Activated T-helper 1 cell treated with Interleukin-2 at 50 U/mL for 16 hours (primary cell): ENCODE results near the gene KMO.

Source experiments
- DNase-seq: peaks from one replicate; pipeline ENCODE4 v3.0.0-alpha.2; 2020; ENCODE audit warnings: low read depth

KMO gene

GRCh38 chr1:241532162-241532531 is at the start of gene KMO:
Gene KMO (plus strand): TSS chr1:241532378. CDS start chr1:241532445, 67 bp downstream.
- no peak for DNase-seq

- DNase-seq, result no peak
Observed at GRCh38 chr1:241482761-241483250, 49.4 kb upstream of the KMO start.

DNA sequence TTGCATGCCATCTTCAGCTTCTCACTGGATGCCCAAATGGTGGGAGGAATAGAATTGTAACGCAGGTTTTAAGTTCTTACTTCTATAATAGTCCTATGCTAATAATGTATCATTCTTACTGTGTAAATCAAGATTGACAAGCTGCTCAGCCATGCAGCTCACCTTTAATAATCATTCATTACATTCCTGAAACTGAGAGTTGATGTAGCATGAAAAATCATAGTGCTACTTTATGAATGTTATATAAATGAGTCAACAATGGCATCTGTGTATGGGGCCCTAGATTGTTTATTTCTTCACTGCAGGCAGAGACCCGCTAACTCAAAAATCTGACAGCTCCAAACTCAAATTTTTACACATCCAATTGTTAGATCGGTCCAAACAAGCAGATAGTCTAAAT is 47.0 kb upstream of the KMO start:
- DNase-seq, result no peak

DNA sequence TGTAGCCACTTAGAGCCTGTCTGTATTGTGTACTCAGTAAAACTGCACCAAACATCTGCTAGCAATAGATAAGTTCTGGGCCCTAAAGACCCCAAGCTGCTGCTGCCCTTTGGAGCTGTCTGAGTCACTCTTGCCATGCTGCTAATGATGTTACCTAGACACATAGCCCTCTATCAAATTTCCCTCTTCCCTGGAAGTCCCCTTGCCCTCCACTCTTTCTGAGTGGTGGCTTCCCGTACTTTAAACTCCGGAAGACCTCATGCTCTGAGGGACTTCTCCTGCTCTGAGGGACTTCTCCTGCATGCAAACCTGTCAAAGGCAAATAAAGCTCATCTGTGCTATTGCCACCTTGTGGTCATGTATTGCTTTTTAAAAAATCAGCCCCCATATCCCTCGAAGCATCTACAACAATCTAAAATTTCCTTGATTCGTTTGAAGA is 46.6 kb upstream of the KMO start:
- DNase-seq, result no peak

- no peak for DNase-seq
Observed at GRCh38 chr1:241488739-241489138, 43.4 kb upstream of the KMO start.

DNA sequence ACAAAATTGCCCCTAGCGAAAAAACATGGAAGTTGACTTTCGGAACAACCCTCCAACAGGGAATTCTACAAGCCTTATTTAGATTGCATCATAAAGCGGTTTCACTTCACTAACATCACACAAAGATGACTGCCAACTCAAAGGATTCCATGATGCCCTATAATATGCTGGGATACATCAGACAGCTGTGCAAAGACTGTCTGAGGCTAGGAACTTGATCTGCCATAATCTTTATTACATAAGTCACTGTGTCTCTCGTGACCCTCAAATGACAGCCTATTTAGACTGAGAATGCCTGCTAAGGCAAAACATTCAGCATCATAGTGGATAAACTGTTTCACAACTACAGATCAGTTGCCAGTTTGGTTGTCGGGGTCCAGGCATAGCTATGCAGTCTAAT is 36.4 kb upstream of the KMO start:
- DNase-seq, result no peak

- DNase-seq, result no peak
Observed at GRCh38 chr1:241499910-241500309, 32.3 kb upstream of the KMO start.

DNA sequence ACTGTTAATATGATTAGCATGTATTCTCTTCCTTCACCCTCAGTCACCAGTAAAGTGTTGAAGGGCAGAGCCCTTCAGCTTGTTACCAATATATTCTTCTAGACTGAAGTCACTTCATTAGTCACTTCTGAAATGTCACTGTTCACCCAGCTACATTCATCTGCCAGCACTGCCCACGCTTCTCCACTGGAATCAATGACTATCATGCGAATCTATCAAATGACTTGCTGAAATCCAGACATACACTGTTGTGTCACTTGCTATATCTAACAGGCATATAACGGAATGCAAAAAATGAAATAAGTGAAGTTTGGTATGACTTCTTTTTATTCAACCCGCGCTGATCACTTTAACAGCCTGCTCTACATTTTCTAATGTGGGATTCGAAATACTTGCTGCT is 28.7 kb upstream of the KMO start:
- no peak for DNase-seq

- DNase-seq, result no peak
Observed at GRCh38 chr1:241507189-241507863, 24.9 kb upstream of the KMO start.

DNA sequence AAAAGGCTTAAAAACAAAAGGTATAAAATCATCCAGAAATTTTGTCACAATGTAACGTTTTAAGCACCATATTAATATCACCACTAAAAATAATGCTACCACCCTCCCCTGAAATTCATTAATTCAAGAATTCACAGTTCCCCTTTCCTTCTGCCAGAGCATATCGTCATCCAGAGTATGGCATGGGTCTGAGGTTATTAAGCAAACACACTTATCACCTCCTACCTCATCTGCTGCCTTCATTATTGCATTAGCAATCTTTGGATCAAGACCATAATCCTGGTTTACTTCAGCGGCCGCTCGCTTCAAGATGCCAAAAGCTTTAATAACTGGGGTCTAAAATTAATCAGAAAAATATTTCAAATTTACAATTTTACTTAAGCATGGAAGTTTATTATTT is 18.8 kb upstream of the KMO start:
- DNase-seq, result no peak

DNA sequence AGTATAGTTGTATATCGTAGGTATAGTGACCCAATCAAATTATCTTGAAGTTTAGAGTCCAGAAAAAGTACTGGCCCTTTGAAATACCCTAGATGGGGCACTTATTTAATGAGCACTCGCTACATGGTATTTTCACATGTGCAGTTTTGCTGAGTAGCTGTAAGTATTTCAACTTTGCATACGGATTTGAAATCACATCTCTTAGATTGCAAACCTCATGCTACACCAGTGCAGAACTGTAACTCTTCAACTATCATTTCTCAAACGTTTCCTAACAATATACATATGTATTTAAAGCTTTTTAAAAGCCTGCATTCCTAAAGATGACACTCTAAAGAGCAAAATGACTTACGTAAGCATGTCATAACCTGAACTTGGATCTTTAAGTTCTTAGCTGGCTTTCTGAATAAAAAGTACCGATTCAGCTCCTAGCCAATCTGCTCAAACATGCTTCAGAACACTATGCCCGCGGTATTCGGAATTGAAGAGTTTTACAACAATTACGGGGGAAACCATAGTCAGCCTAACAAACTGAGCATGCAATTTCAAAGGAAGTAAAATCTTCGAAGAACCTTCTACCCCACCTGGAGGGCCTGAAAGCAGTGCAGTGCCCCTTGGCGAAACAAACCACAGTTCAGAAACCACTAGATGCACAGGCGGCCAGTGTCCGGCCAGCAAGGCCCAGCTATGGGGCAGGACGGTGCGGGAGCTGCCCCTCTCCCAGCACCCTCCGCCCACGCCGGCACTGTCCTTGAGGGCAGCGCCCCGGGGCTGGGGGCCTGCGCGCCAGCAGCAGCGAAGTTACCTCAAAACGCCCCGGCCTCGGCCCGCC is 13.5 kb upstream of the KMO start:
- DNase-seq, result no peak

DNA sequence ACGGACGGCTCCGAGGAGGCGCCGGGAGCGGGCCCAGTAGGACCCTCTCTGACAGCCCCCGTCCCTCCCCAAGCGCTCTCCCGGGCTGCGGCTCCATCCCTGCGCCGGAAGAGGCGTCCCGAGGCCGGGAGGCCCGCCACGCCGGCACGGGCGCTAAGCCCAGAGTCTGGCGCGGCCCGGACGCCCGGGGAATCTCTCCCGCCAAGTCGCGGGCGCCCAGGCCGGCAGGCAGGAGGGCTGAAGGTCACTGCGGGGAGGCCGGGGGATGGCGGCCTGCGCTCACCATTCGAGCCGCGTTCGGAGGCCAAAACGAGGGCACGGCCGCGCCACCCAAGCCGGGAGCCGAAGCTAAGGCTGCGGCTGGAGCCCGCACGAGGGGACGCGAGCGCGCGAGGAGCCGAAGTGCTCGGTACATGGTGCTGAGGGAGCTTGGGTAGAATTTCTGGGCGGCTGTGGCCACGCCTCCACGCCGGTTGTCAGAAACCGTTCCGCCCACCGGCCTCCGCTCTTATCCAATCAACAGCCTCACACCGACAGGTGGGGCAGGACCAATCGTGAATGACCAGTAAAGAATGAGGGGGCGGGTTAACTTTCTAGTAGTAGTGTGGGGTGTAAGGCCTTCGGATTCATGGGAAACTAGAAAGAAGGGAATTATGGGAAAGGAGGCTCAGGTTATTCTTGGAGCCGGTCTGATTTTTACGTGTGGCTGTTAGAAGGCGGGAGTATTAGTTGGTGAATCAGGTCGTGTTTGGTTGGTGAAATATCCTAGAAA is 12.7 kb upstream of the KMO start, which contains the start of gene FH:
Gene FH (minus strand): TSS at position 448 of the 772 bp plus-strand sequence. CDS start 33 bp downstream, at position 415.
- DNase-seq, result peak; percentile 87

DNA sequence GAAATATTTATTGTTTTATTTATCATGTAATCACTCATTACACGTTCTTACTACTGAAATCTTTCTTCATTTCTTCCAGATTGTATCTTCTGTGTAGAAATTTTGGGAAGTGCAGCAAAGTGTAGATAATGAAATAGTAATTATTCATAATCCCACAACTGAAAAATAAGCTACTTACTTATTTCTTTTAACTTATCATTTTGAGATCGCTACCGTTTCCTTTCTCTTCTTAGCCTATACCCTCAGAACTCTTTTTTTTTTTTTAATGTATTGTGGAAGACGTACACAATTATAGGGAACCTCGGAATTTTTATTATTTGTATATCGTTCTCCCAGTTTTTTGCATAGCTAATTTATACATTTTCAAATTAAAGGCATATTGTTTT is 12.1 kb upstream of the KMO start:
- no peak for DNase-seq

DNA sequence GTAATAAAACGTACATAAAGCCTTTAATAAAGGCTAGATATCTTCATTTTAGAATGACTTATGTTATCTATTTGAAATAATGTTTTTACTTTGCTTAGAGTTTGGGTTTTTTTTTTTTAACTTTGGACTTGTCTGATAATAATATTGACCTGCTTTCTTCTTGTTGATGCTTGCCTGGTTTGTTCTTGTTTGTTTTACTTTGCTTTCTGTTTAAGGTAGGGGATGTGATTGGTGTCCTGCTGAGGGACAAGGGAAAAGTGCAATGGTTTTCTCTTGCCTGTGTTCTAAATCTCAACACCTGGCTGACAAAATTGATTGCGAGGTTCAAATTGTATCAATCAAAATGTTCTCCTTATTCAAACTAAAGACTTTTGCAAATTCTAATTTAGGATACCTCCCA is 10.5 kb upstream of the KMO start:
- DNase-seq, result no peak

DNA sequence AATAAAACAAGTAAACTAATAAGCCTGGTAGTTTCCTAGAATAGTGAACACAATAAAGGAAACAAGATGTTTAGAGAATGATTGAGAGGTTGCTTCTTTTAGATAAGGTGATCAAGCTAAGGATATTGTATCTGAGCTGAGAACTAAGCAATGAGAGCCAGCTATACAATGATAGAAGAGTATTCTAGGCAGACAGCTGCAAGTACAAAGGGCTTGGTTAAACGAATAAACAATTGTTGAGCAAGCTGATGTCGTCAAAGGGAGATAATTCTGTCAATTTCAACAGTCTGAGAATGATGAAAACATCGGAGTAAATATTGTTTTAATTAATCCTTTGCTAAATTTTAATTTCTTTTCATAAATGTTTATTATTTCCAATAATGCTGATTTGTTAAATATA is 7.2 kb upstream of the KMO start:
- DNase-seq, result no peak

DNA sequence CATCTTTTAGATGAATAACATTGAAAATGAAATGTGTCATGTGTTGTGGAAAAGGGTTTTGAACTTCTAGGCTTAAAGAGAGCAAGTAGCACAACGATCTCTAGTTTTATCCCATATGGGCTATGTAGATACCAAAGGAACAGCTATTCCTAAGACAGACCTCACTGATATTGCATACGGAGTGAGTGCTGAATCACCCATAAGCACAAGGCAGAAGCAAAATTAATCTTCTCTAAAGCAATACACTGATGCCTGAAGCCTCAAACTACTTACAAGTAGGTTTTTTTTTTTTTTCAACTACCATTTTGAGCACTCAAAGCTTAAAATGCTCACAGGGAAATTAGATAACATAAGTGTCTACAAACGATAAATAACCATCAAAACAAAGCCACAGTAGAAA is 5.0 kb upstream of the KMO start:
- no peak for DNase-seq

DNA sequence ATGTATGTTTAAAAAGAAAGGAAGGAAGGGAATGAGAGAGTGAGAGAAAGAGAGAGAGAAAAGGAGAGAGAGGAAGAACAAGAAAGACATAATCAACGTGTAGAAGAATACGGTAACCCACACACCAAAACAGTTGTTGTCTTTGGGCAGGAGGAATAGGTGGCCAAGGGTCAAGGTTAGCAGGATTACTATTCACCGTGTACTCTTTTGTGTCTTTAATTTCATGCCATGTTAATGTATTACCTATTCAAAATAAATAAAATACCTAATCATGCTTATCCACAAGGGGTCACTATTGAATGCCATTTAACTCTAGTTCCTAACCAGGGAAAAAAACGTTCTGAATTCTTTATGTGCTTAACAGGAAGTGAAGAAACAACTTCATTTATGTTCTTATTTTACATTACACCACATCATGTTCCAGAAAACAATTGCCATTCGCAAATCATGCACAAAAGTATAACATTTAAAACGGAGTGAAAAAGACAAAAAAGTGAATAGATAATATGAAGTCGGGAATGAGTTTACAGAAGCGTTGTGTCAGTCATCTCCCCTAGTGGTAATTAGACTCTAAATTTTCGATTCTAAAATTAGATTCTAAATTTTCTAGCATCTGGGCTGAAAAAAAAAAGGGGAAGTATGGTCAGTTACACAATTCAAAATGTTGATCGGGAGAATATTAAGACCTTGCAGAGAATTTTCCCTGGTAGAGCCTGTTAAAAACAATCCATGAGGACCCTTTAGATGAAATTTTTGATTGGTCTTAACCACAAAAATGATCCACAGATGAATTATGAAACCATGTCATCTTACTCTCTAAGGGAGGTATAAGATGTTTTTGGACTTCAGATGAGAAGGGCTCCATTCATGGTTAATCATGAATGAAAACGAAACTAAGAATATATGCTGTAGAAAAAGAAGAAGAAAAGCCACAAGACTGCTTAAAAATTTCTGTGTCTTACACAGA is 700 bp upstream of the KMO start:
- DNase-seq, result no peak

- DNase-seq, result no peak
Observed at GRCh38 chr1:241532864-241533263, 686 bp downstream of the KMO start.

GRCh38 chr1:241533326-241534115 is 1.3 kb downstream of the KMO start:
- DNase-seq, result no peak

GRCh38 chr1:241536304-241536703 is 4.1 kb downstream of the KMO start:
- no peak for DNase-seq

DNA sequence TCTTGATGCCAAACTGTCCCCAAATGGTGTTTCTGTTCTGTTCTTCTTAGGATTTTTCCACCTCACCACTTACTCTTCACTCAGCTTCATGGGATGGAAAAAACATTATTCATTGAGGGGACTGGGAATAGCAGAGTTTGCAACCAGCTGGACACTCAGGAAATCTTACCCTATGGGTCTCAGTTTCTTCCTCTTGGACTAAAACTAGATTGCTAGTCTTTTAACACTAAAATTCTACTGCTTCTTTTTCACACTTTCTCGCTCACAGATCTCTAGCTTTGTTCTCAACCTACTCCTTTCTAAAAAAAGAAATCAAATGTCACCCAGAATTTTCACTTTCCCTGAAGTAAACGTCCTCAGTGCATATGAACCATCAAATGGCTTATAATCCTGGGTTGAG is 4.8 kb downstream of the KMO start:
- DNase-seq, result no peak
